GM21825 (cell line): ENCODE data around the gene PRELID1.
"Not testable (repeated sequence)": the region's sequence is repeated elsewhere in the genome, so short reads cannot be mapped to it uniquely, and the experiment has no call there.

ENCODE experiments used
- ATAC-seq: cut with Tn5 transposase; IDR thresholded peaks from one replicate; pipeline ENCODE4 v1.9.1; 2021; ENCODE audit warnings: mild to moderate bottlenecking, moderate library complexity; ENCODE audit not compliant: unreplicated experiment

Gene PRELID1

GRCh38 chr5:177334781-177335700, 31.4 kb downstream of the PRELID1 start:
- no peak for ATAC-seq

DNA sequence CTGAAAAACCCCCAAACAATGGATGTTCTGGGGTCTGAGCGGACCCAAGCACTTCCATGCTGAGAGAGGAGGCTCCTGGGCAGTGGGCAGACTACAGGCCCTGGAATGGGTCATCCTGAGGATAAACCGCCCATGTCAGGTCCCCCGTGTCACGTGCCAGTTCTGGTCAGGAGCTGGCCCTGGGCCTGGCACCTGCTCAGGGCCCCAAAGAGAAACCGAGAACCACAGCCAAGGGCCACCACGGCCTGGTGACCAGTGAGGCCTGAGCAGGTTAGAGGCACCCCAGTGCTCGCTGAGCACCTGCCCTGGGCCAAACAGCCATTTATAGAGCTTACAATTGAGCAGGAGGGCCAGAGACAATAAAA, 32.1 kb downstream of the PRELID1 start:
- ATAC-seq = no peak

DNA sequence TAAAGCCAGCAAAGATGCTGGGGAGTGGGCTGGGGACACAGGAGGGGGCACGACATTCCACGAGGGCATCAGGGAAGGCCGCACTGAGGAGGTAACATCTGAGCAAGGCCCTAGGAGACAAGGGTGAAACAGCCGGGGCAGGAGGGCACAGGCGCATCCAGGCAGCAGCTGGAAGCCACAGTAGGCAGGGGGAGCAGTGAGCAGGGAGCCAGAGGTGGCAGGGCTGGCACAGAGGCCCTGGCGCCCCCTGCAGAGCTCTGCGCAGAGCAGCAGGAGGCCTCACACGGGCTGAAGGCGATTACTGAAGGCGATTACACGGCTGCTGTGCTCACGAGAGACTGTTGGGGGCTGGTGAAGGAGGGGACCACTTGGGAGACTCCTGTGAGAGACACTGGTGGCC, 32.5 kb downstream of the PRELID1 start:
- no peak for ATAC-seq

DNA sequence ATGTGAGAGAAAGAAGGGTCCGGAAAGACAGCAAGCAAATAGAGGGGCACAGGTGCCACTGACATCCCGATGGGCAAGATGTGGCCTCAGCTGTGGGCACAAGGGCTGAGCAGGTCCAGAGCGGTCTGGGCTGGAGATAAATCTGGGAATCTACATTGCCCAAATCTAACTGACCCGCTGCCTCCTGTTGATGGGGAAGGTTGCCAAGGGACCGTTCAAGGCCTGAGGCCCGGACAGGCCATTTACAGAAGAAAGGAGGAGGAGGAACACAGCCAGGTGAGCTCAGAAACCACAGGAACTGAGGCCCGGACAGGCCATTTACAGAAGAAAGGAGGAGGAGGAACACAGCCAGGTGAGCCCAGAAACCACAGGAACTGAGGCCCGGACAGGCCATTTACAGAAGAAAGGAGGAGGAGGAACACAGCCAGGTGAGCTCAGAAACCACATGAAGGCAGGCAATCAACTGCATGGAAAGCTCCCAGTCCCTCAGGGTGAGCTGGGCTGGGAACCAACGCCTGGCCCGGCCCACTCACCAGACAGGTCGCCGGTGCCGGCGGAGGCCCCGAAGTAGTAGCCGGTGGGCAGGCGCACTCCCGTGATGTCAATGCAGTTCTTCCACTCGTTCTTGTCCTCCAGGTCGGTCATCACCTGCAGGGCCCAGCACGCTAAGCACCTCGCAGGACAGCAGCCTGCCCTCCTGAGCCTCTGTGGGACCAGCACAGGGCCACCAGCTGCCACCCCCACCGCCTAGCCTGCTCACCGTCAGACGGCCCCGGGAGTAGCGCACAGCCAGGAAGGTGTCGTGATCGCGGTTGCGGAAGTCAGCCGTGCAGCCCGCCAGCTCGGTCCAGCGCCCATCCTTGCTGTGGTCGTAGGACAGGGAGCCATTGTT, 33.2 kb downstream of the PRELID1 start:
- ATAC-seq = no peak

DNA sequence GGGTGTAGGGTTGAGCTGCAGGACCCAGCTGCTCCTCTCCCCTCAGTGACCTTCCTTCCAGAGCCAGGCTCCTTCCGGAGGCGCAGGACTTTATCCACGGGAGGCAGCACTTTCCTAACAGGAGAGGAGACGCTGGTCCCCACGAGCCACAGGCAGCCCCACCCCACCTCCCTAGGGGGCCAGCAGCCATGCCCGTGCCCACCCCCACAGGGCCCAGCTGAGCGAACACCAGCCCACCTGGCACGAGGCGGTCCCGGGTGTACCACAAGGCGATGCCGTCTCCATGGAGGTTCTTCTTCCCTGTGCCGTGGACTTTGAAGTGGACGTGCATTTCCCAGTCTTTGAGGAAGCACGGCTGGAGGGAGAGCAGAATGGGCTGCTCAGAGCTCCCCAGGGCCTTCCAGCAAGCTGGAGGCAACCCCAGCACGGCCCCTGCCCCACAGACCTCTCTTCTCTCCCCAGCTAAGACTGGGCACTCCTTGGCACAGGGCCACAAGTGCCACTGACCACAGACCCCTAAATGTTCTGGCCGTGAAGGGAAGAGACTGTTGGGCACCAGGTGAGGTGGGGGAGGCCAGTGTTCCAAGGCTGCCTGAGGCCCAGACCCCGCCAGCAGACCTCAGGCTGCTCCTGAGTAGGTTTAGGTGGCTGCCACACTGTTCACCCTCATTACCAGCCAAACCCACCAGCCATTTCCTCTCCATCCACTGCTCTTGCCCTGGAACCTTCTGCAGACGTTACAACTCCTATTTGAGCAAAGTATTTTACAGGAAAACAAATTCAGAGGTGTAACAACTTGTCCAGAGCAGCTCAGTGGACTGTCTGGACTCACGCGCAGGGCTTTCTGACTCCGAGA, 34.9 kb downstream of the PRELID1 start:
- no peak for ATAC-seq

- no peak for ATAC-seq
These were observed 35.6 kb downstream of the PRELID1 start for GRCh38 chr5:177339107-177339638.

DNA sequence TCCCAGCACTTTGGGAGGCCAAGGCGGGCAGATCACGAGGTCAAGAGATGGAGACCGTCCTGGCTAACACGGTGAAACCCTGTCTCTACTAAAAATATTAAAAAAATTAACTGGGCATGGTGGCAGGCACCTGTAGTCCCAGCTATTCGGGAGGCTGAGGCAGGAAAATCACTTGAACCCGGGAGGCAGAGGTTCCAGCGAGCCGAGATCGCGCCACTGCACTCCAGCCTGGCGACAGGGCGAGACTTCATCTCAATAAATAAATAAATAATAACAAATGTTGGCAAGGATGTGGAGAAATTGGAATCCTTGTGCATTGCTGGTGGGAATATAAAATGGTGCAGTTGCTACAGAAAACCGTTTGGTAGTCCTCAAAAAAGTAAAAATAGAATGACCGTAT, 39.4 kb downstream of the PRELID1 start:
- ATAC-seq = not testable (repeated sequence)

DNA sequence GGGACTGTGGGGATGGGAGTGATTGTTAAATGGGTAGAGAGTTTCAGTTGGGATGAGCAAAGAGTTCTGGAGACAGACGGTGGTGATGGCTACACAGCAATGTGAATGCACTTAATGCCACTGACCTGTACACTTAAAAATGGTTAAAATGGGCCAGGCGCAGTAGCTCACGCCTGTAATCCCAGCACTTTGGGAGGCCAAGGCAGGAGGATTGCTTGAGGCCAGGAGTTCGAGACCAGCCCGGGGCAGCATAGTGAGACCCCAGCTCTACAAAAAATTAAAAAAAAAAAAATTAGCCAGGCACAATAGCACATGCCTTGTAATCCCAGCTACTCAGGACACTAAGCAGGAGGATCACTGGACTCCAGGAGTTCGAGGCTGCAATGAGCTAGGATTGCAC, 40.2 kb downstream of the PRELID1 start:
- ATAC-seq = no peak

GRCh38 chr5:177344891-177345290, 41.3 kb downstream of the PRELID1 start:
- no peak for ATAC-seq

DNA sequence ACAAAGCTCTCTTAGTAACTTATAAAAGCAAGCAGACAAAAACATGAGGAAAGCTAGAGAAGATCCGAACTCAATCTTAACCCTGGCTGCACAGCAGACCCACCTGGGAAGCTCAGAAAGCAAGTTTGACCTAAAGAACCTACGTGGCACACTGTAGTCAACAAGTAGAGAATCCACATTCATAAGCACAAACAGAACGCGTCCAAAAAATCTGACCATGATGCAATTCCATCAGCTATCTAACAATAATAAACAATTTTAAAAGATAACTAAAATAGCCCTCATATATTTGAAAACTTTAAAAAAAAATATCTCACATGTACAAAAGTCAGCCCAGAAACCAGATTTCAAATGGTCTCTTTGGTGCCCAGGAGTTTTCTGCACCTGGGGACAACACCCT, 43.2 kb downstream of the PRELID1 start:
- no peak for ATAC-seq

DNA sequence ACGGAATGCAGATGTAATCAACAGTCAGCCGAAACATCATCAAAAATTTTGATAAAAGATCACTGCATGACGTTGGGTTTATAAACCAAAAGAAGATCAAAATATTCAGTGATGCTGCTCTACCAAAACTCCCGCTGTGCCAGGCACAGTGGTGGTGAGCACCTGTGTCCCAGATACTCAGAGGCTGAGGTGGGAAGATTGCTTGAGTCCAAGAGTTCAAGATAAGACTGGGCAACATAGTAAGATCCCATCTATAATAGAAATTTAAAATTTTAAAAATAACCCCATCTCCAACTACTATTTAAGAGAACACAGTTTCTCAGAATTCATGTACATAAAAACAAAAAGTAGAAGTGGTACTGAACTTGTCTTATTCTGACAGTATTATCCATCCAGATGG, 44.1 kb downstream of the PRELID1 start:
- ATAC-seq = no peak

DNA sequence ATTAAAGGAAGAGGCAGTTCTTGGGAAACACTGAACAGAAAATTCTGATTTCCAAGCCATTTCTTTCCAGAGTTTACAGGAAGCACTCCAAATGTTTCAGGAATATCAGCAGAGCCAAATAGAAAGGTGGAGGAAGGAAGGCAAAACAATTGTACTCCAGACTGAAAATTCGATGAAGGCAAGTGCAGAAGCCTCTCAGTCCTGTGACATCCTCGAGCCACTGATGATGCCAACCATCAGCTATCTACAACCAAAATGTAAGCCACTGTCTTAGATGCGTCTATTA, 45.7 kb downstream of the PRELID1 start:
- ATAC-seq = no peak

DNA sequence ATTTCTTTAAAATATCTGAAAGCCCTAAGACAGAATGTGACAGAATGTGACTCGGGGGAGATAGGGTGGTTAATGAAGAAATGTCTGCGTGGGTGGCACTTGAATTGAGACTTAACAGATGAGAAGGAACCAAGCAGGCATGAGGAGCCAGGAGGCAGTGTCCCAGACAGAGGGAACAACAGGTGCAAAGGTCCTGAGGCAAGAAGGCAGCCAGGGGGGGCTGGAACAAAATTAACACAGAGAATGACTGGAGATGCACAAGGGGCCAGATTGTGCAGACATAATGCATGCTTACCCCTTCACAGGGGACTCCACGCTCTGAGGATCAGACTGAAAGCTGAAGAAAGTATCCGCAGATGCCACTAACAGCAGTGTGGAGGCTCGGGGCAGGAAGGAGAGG, 46.2 kb downstream of the PRELID1 start:
- ATAC-seq = no peak

- ATAC-seq = peak; percentile 12
These were observed 47.3 kb downstream of the PRELID1 start for GRCh38 chr5:177350776-177351391.

- ATAC-seq = peak; percentile 90
These were observed 48.1 kb downstream of the PRELID1 start, which contains the start of gene LMAN2 for GRCh38 chr5:177351392-177352329. LMAN2 (minus strand) TSS chr5:177351668; CDS start chr5:177351647, 21 bp downstream.

- ATAC-seq = no peak
These were observed 49.5 kb downstream of the PRELID1 start for GRCh38 chr5:177353093-177353492.

- ATAC-seq = no peak
These were observed 50.7 kb downstream of the PRELID1 start for GRCh38 chr5:177354256-177354655.

- no peak for ATAC-seq
These were observed 51.1 kb downstream of the PRELID1 start for GRCh38 chr5:177354711-177355110.

GRCh38 chr5:177355162-177355867, 51.7 kb downstream of the PRELID1 start:
- ATAC-seq = no peak
